Caco-2 (cell line): ENCODE measurements around the gene CAND1. TPM values are rescaled to one million over a fixed set of nuclear protein-coding genes. Genes with fewer than 3 reads are reported as not detected.

Experiments used
- BruUV-seq: library from RNA; stranded (reverse); fragments of 400-500 nt; replicated peaks from 2 replicates; lab custom pipeline; 2021; lab: Mats Ljungman, UMichigan
- CTCF ChIA-PET: fragments of 300-600 bp; sonication (Branson Sonifier 250); formaldehyde crosslinking; loops from one replicate; lab custom pipeline; 2022; ENCODE audit warnings: antibody characterized with exemption; lab: Charles Lee
- POLR2A ChIA-PET: fragments of 300-600 bp; sonication (Branson Sonifier 250); formaldehyde crosslinking; loops from one replicate; lab custom pipeline; 2022; ENCODE audit warnings: antibody characterized with exemption; lab: Charles Lee
- DNase-seq, 2 experiments: peaks; one replicate each; pipeline versions ENCODE4 v3.0.0 to v3.0.0-alpha.2; 2020 to 2022
- H3K27me3 ChIP-seq: replicated peaks from 2 replicates; pipeline ENCODE4 v1.6.0; 2011; ENCODE audit warnings: low read length; ENCODE audit not compliant: control insufficient read depth, insufficient read depth
- H3K36me3 ChIP-seq: 2 replicates; pipeline ENCODE4 v1.5.1; 2011; ENCODE audit warnings: low read length; ENCODE audit not compliant: control insufficient read depth, insufficient read depth
- H3K4me1 ChIP-seq: fragments of 250-450 bp; sonication (Bioruptor Pico); 2 replicates; pipeline ENCODE4 v1.5.1; 2020; ENCODE audit warnings: mild to moderate bottlenecking
- H3K4me3 ChIP-seq: 2 replicates; pipeline ENCODE4 v1.5.1; 2011; ENCODE audit warnings: low read depth, mild to moderate bottlenecking, control low read depth, low read length
- H3K9me3 ChIP-seq: fragments of 250-450 bp; sonication (Bioruptor Pico); 2 replicates; pipeline ENCODE4 v1.5.1; 2020; ENCODE audit warnings: mild to moderate bottlenecking, moderate library complexity
- H3K27ac Mint-ChIP-seq: one replicate; pipeline ENCODE4 v1.8.0; 2022; ENCODE audit warnings: mixed read lengths; ENCODE audit not compliant: unreplicated experiment
- H3K27me3 Mint-ChIP-seq: one replicate; pipeline ENCODE4 v1.8.0; 2022; ENCODE audit warnings: mixed read lengths; ENCODE audit not compliant: insufficient read depth, unreplicated experiment
- H3K36me3 Mint-ChIP-seq: one replicate; pipeline ENCODE4 v1.8.0; 2022; ENCODE audit warnings: mild to moderate bottlenecking, mixed read lengths; ENCODE audit not compliant: insufficient read depth, unreplicated experiment
- H3K4me1 Mint-ChIP-seq: one replicate; pipeline ENCODE4 v1.8.0; 2022; ENCODE audit warnings: low read depth, mixed read lengths; ENCODE audit not compliant: unreplicated experiment
- H3K4me3 Mint-ChIP-seq: one replicate; pipeline ENCODE4 v1.8.0; 2022; ENCODE audit warnings: mild to moderate bottlenecking, moderate library complexity, mixed read lengths; ENCODE audit not compliant: unreplicated experiment
- H3K9me3 Mint-ChIP-seq: one replicate; pipeline ENCODE4 v1.8.0; 2022; ENCODE audit warnings: mixed read lengths; ENCODE audit not compliant: unreplicated experiment
- intact Hi-C: fragments of 100-400 bp; cut with micrococcal nuclease; formaldehyde crosslinking; loops from one replicate; pipeline ENCODE4 v1.10.0; 2022; ENCODE audit not compliant: unreplicated experiment
- total RNA-seq: library from RNA; stranded (reverse); gene quantifications from 2 replicates; pipeline ENCODE4 v1.2.3, GENCODE V29; 2022
- TF ChIP-seq, protein P1 (sequence below), 2 experiments: fragments of 200-600 bp in 1 of 2; IDR thresholded peaks; 1 replicate in 1 of 2; 2 replicates in 1 of 2; pipeline versions ENCODE4 v1.5.1 to v1.8.0; 2011 to 2022; ENCODE audit warnings: antibody characterized with exemption in 1 of 2, control low read depth in 1 of 2, inconsistent platforms in 1 of 2, low read depth in 1 of 2, low read length in 1 of 2, mild to moderate bottlenecking in 1 of 2, moderate library complexity in 1 of 2; ENCODE audit not compliant: insufficient read depth in 1 of 2, severe bottlenecking in 1 of 2, unreplicated experiment in 1 of 2

Gene CAND1
- total RNA-seq, 1 experiment from 2014 or later = 148 TPM

DNA sequence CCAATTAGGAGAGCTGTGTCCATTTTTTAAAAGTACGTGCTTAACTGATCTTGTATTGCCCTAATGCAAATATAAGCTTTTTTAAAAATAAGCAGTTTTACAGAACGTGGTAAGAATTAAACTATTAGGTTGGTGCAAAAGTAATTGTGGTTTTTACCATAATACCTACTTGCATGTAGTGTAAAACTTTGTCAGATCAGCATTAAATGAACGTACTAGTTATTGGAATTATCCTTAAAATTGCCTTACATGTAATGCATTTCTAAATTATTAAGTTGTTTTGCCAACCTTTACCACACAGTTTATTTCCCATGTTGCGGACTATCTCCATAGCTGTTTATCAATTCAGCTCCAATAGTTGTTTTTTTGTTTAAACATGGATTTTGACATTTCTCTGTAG is 10.9 kb downstream of the CAND1 start:
- no peak overlapping the region for H3K27ac Mint-ChIP-seq
- ChIA-PET POLR2A (no interaction called here), CTCF (no interaction called here)
- H3K36me3 Mint-ChIP-seq = peaks cover 18% of the 10 kb centered on the region
- Histone ChIP-seq H3K4me3 (no peak overlapping the region), H3K27me3 (no peaks in the 10 kb centered on the region), H3K4me1 (0 out of 2 replicates have a peak, but pooled peaks cover 4% of the 10 kb centered on the region), H3K36me3 (no peaks in the 10 kb centered on the region), H3K9me3 (no peaks in the 10 kb centered on the region)
- no peak overlapping the region for H3K4me3 Mint-ChIP-seq
- no TSS peak for BruUV-seq
- no peaks in the 10 kb centered on the region for H3K9me3 Mint-ChIP-seq
- no peaks in the 10 kb centered on the region for H3K27me3 Mint-ChIP-seq
- H3K4me1 Mint-ChIP-seq = peaks cover 14% of the 10 kb centered on the region
- TF ChIP-seq, protein P1, sequence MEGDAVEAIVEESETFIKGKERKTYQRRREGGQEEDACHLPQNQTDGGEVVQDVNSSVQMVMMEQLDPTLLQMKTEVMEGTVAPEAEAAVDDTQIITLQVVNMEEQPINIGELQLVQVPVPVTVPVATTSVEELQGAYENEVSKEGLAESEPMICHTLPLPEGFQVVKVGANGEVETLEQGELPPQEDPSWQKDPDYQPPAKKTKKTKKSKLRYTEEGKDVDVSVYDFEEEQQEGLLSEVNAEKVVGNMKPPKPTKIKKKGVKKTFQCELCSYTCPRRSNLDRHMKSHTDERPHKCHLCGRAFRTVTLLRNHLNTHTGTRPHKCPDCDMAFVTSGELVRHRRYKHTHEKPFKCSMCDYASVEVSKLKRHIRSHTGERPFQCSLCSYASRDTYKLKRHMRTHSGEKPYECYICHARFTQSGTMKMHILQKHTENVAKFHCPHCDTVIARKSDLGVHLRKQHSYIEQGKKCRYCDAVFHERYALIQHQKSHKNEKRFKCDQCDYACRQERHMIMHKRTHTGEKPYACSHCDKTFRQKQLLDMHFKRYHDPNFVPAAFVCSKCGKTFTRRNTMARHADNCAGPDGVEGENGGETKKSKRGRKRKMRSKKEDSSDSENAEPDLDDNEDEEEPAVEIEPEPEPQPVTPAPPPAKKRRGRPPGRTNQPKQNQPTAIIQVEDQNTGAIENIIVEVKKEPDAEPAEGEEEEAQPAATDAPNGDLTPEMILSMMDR (IDR thresholded peaks at IDR 0.05; ENCODE audit: insufficient read depth in 1 of 2, low read depth in 1 of 2, low read length in 1 of 2, severe bottlenecking in 1 of 2, unreplicated experiment in 1 of 2) = no peak
- intact Hi-C loops = no loop called here
- no peak for DNase-seq

DNA sequence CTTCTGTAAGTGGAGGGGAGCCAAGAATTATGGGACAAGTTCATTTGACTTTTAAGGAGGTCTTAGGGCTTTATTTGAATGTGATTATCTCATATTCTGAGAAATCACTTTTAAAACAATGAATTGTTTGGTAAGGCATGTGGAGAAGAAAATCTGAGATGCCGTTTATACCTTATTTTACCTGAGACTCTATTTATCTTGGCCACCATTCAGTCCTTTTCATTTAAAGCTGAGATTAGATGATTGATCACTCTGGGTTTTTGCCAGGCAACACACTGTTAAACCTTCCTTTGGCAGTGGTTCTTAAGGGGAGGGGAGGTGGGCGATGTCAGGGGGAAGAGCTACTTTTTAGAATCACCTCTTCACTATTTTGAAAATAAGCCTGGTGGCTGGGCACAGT is 11.4 kb downstream of the CAND1 start:
- Mint-ChIP-seq H3K27me3 (no peaks in the 10 kb centered on the region), H3K4me3 (no peak overlapping the region), H3K27ac (no peak overlapping the region), H3K9me3 (no peaks in the 10 kb centered on the region), H3K4me1 (peaks cover 10% of the 10 kb centered on the region), H3K36me3 (peaks cover 18% of the 10 kb centered on the region)
- H3K4me1 ChIP-seq = 0 out of 2 replicates have a peak, but pooled peaks cover 2% of the 10 kb centered on the region
- ChIA-PET POLR2A (no interaction called here), CTCF (no interaction called here)
- H3K36me3 ChIP-seq = no peaks in the 10 kb centered on the region
- no TSS peak for BruUV-seq
- no peak for DNase-seq
- no peaks in the 10 kb centered on the region for H3K9me3 ChIP-seq
- TF ChIP-seq, protein P1 (IDR thresholded peaks at IDR 0.05; ENCODE audit: insufficient read depth in 1 of 2, low read depth in 1 of 2, low read length in 1 of 2, severe bottlenecking in 1 of 2, unreplicated experiment in 1 of 2) = no peak
- H3K4me3 ChIP-seq = no peak overlapping the region
- intact Hi-C loops = no loop called here
- no peaks in the 10 kb centered on the region for H3K27me3 ChIP-seq

DNA sequence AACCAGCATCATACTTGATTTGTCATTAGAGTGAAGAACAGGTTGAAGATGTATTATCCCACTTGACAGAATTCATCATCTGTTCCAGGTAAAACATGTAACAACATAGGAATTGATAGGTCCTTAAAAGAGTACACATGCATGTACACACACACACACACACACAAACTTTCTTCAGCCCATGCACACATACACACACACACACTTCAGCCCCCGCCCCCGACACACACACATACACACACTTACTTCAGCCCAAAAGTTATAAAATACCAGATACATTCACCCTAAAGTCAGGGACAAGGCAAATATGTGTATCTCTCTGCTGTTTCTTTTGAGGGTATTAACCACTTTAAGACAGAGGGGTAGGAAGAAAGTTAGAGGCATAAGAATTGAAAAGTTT is 15.4 kb downstream of the CAND1 start:
- TF ChIP-seq, protein P1 (IDR thresholded peaks at IDR 0.05; ENCODE audit: insufficient read depth in 1 of 2, low read depth in 1 of 2, low read length in 1 of 2, severe bottlenecking in 1 of 2, unreplicated experiment in 1 of 2) = no peak
- Mint-ChIP-seq H3K9me3 (no peaks in the 10 kb centered on the region), H3K4me3 (no peak overlapping the region), H3K36me3 (peaks cover 30% of the 10 kb centered on the region), H3K4me1 (peaks cover 7% of the 10 kb centered on the region), H3K27ac (no peak overlapping the region), H3K27me3 (no peaks in the 10 kb centered on the region)
- BruUV-seq = no TSS peak
- Histone ChIP-seq H3K4me1 (no peaks in the 10 kb centered on the region), H3K36me3 (no peaks in the 10 kb centered on the region; the same call in 1 of the 2 replicates), H3K9me3 (no peaks in the 10 kb centered on the region), H3K27me3 (no peaks in the 10 kb centered on the region), H3K4me3 (no peak overlapping the region)
- no peak for DNase-seq
- CTCF ChIA-PET = no interaction called here
- intact Hi-C loops = no loop called here
- POLR2A ChIA-PET = no interaction called here
